ENCODE results near the gene TSPAN9.

TSPAN9 gene

GRCh38 chr12:3040026-3040656 is 37.0 kb upstream of the TSPAN9 start:
- TF ChIP-seq EZH2phosphoT487 (IDR thresholded peaks at IDR 0.05; ENCODE audit: borderline replicate concordance, low read length) (no peak), CTCF (IDR thresholded peaks at IDR 0.05; ENCODE audit: low read depth, low read length, poor library complexity, severe bottlenecking) (no peak)
- H3K4me1 ChIP-seq (ENCODE audit: control insufficient read depth, low read length), result peaks cover 16% of the 10 kb centered on the region
- H3K36me3 ChIP-seq (ENCODE audit: control insufficient read depth, low read length), result no peaks in the 10 kb centered on the region; the same call in 1 of the 2 replicates
- H3K27me3 ChIP-seq (ENCODE audit: control insufficient read depth, low read length), result no peaks in the 10 kb centered on the region
- no peaks in the 10 kb centered on the region for H3F3A ChIP-seq (ENCODE audit: control insufficient read depth, insufficient read depth)
- no peaks in the 10 kb centered on the region for H3K79me2 ChIP-seq (ENCODE audit: control insufficient read depth, low read length)
- no peak overlapping the region for H3K27ac ChIP-seq (ENCODE audit: low read depth, low read length)
- H3K4me3 ChIP-seq (ENCODE audit: low read length), result no peak overlapping the region
- H3K9me2 ChIP-seq (replicated peaks; ENCODE audit: control insufficient read depth, low read length), result no peaks in the 10 kb centered on the region
- no peaks in the 10 kb centered on the region for H3K9me3 ChIP-seq (ENCODE audit: control insufficient read depth, insufficient read depth, low read length)
- no peaks in the 10 kb centered on the region for H4K20me1 ChIP-seq (ENCODE audit: control insufficient read depth, insufficient read depth, low read depth, low read length)
- no peak overlapping the region for H3K4me2 ChIP-seq (ENCODE audit: low read length)

GRCh38 chr12:3040663-3041544 is 36.3 kb upstream of the TSPAN9 start:
- H4K20me1 ChIP-seq (ENCODE audit: control insufficient read depth, insufficient read depth, low read depth, low read length), result no peaks in the 10 kb centered on the region
- no peaks in the 10 kb centered on the region for H3K79me2 ChIP-seq (ENCODE audit: control insufficient read depth, low read length)
- H3F3A ChIP-seq (ENCODE audit: control insufficient read depth, insufficient read depth), result no peaks in the 10 kb centered on the region
- H3K9me2 ChIP-seq (replicated peaks; ENCODE audit: control insufficient read depth, low read length), result no peaks in the 10 kb centered on the region
- no peak overlapping the region for H3K4me3 ChIP-seq (ENCODE audit: low read length)
- no peaks in the 10 kb centered on the region; the same call in 1 of the 2 replicates for H3K36me3 ChIP-seq (ENCODE audit: control insufficient read depth, low read length)
- no peaks in the 10 kb centered on the region for H3K9me3 ChIP-seq (ENCODE audit: control insufficient read depth, insufficient read depth, low read length)
- TF ChIP-seq CTCF (IDR thresholded peaks at IDR 0.05; ENCODE audit: low read depth, low read length, poor library complexity, severe bottlenecking) (no peak), EZH2phosphoT487 (IDR thresholded peaks at IDR 0.05; ENCODE audit: borderline replicate concordance, low read length) (no peak)
- peaks cover 16% of the 10 kb centered on the region for H3K4me1 ChIP-seq (ENCODE audit: control insufficient read depth, low read length)
- H3K27ac ChIP-seq (ENCODE audit: low read depth, low read length), result no peak overlapping the region
- no peaks in the 10 kb centered on the region for H3K27me3 ChIP-seq (ENCODE audit: control insufficient read depth, low read length)
- H3K4me2 ChIP-seq (ENCODE audit: low read length), result no peak overlapping the region

GRCh38 chr12:3041558-3042164 is 35.5 kb upstream of the TSPAN9 start:
- Histone ChIP-seq H3F3A (ENCODE audit: control insufficient read depth, insufficient read depth) (no peaks in the 10 kb centered on the region), H3K79me2 (ENCODE audit: control insufficient read depth, low read length) (no peaks in the 10 kb centered on the region), H3K36me3 (ENCODE audit: control insufficient read depth, low read length) (no peaks in the 10 kb centered on the region; the same call in 1 of the 2 replicates), H3K4me2 (ENCODE audit: low read length) (peak overlapping the region; percentile 46), H3K27me3 (ENCODE audit: control insufficient read depth, low read length) (no peaks in the 10 kb centered on the region), H3K9me3 (ENCODE audit: control insufficient read depth, insufficient read depth, low read length) (no peaks in the 10 kb centered on the region), H3K4me3 (ENCODE audit: low read length) (no peak overlapping the region), H3K9me2 (replicated peaks; ENCODE audit: control insufficient read depth, low read length) (no peaks in the 10 kb centered on the region), H3K4me1 (ENCODE audit: control insufficient read depth, low read length) (peaks cover 16% of the 10 kb centered on the region), H4K20me1 (ENCODE audit: control insufficient read depth, insufficient read depth, low read depth, low read length) (no peaks in the 10 kb centered on the region), H3K27ac (ENCODE audit: low read depth, low read length) (no peak overlapping the region)
- peak; percentile 69 for TF ChIP-seq CTCF (IDR thresholded peaks at IDR 0.05; ENCODE audit: low read depth, low read length, poor library complexity, severe bottlenecking)
- TF ChIP-seq EZH2phosphoT487 (IDR thresholded peaks at IDR 0.05; ENCODE audit: borderline replicate concordance, low read length), result no peak

Data from DOHH2 (cell line).